SK-N-SH treated with all-trans-retinoic acid at 6 μM for 48 hours (cell line): ENCODE data around the gene MUC7.

ENCODE experiments used
- BACH2 ChIP-seq: fragments of 250-450 bp; sonication (Bioruptor Pico); IDR thresholded peaks from 2 replicates; pipeline ENCODE4 v1.9.0; 2021; ENCODE audit warnings: mild to moderate bottlenecking, borderline replicate concordance
- ESRRG ChIP-seq: fragments of 250-450 bp; sonication (Bioruptor Pico); IDR thresholded peaks from 2 replicates; pipeline ENCODE4 v1.6.1; 2021; ENCODE audit warnings: mild to moderate bottlenecking
- GLIS3 ChIP-seq: fragments of 250-450 bp; sonication (Bioruptor Pico); IDR thresholded peaks from 2 replicates; pipeline ENCODE4 v1.5.0; 2020; ENCODE audit warnings: mild to moderate bottlenecking, moderate library complexity
- ISL1 ChIP-seq: fragments of 250-450 bp; sonication (Bioruptor Pico); IDR thresholded peaks from 2 replicates; pipeline ENCODE4 v2.1.2; 2022; ENCODE audit warnings: mild to moderate bottlenecking, moderate library complexity
- TCF4 ChIP-seq: fragments of 250-450 bp; sonication (Bioruptor Pico); IDR thresholded peaks from 2 replicates; pipeline ENCODE4 v1.8.0; 2021; ENCODE audit warnings: mild to moderate bottlenecking, moderate library complexity, borderline replicate concordance
- TF ChIP-seq, protein P1 (sequence below): fragments of 250-450 bp; sonication (Bioruptor Pico); IDR thresholded peaks from 2 replicates; pipeline ENCODE4 v1.5.1; 2020; ENCODE audit warnings: low read depth, mild to moderate bottlenecking, moderate library complexity
- TF ChIP-seq, protein P2 (sequence below): fragments of 250-450 bp; sonication (Bioruptor Pico); IDR thresholded peaks from 2 replicates; pipeline ENCODE4 v1.8.0; 2020; ENCODE audit warnings: mild to moderate bottlenecking, moderate library complexity, borderline replicate concordance

DNA sequence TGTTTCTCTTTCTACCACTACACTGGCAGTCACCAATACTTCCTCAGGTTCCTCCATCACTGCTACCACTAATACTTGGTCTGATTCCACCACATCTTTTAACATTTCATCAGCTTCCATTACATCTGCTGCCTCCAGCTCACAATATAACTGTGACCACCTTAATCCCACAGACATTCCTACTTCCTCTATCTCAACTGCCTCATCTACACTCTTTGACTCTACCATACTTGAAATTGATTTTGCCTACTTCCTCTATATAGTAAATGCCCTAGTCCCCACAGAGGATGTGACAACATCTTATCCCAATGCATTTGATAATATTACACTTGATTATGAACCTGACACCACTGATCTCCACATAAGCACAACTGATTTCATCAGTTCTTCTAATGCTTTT, 45.2 kb upstream of the MUC7 start:
- TF ChIP-seq BACH2 (CRISPR knock-in tag): no peak
- TF ChIP-seq ISL1 (CRISPR knock-in tag): no peak
- TF ChIP-seq ESRRG (CRISPR knock-in tag): no peak
- TF ChIP-seq GLIS3 (CRISPR knock-in tag): no peak
- no peak for TF ChIP-seq TCF4 (CRISPR knock-in tag)
- TF ChIP-seq, protein P1, sequence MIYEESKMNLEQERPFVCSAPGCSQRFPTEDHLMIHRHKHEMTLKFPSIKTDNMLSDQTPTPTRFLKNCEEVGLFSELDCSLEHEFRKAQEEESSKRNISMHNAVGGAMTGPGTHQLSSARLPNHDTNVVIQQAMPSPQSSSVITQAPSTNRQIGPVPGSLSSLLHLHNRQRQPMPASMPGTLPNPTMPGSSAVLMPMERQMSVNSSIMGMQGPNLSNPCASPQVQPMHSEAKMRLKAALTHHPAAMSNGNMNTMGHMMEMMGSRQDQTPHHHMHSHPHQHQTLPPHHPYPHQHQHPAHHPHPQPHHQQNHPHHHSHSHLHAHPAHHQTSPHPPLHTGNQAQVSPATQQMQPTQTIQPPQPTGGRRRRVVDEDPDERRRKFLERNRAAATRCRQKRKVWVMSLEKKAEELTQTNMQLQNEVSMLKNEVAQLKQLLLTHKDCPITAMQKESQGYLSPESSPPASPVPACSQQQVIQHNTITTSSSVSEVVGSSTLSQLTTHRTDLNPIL (CRISPR knock-in tag): no peak
- TF ChIP-seq, protein P2, sequence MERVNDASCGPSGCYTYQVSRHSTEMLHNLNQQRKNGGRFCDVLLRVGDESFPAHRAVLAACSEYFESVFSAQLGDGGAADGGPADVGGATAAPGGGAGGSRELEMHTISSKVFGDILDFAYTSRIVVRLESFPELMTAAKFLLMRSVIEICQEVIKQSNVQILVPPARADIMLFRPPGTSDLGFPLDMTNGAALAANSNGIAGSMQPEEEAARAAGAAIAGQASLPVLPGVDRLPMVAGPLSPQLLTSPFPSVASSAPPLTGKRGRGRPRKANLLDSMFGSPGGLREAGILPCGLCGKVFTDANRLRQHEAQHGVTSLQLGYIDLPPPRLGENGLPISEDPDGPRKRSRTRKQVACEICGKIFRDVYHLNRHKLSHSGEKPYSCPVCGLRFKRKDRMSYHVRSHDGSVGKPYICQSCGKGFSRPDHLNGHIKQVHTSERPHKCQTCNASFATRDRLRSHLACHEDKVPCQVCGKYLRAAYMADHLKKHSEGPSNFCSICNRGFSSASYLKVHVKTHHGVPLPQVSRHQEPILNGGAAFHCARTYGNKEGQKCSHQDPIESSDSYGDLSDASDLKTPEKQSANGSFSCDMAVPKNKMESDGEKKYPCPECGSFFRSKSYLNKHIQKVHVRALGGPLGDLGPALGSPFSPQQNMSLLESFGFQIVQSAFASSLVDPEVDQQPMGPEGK: no peak
